Uterus (tissue), 4 donors: ENCODE results near the gene ADORA3. TPM values are rescaled to one million over a fixed set of nuclear protein-coding genes. Genes with fewer than 3 reads are reported as not detected.

ENCODE experiments used
- DNase-seq, 2 donors: peaks; one replicate each; pipeline ENCODE4 v3.0.0-alpha.2; 2019 to 2020
- H3K27ac ChIP-seq, 2 donors: fragments of 200-600 bp; sonication (generic); 1 replicate in 1 of 2; 2 replicates in 1 of 2; pipeline ENCODE4 v1.5.1; 2016 to 2018
- H3K27me3 ChIP-seq, 2 donors: fragments of 200-600 bp; sonication (generic); one replicate each; pipeline ENCODE4 v1.5.1; 2018 to 2019; ENCODE audit warnings: control low read depth in 1 of 2
- H3K36me3 ChIP-seq, 2 donors: fragments of 200-600 bp; sonication (generic); one replicate each; pipeline ENCODE4 v1.5.1; 2019; ENCODE audit warnings: control low read depth in 1 of 2
- H3K4me1 ChIP-seq, 2 donors: fragments of 200-600 bp; sonication (generic); one replicate each; pipeline ENCODE4 v1.5.1; 2018 to 2019; ENCODE audit warnings: control low read depth in 1 of 2
- H3K4me3 ChIP-seq, 2 donors: fragments of 200-600 bp; sonication (generic); 1 replicate in 1 of 2; 2 replicates in 1 of 2; pipeline ENCODE4 v1.5.1; 2018 to 2019; ENCODE audit warnings: mild to moderate bottlenecking in 1 of 2
- H3K9me3 ChIP-seq, 2 donors: fragments of 200-600 bp; sonication (generic); one replicate each; pipeline ENCODE4 v1.5.1; 2019; ENCODE audit warnings: control low read depth in 1 of 2
- POLR2A ChIP-seq, 2 donors: fragments of 450-650 bp; IDR thresholded peaks; one replicate each; pipeline ENCODE4 v1.6.1; 2016; ENCODE audit warnings: antibody characterized with exemption in 2 of 2, mild to moderate bottlenecking in 1 of 2, moderate library complexity in 1 of 2
- intact Hi-C: fragments of 100-400 bp; cut with DNase I; formaldehyde crosslinking; loops from one replicate; pipeline ENCODE4 v1.15.1; 2023; ENCODE audit warnings: low total_unique reads
- total RNA-seq, 4 donors: library from RNA; depleted of rRNA in 3 of 4; stranded (reverse); fragments of >200 nt in 3 of 4; gene quantifications; one replicate each; pipeline versions ENCODE4 v1.1.0 to v1.2.4, GENCODE V29; 2014 to 2023
- TF ChIP-seq, protein P1 (sequence below), 4 experiments: fragments of 200-600 bp in 2 of 4; fragments of 450-650 bp in 2 of 4; sonication (generic) in 2 of 4; IDR thresholded peaks; one replicate each; pipeline ENCODE4 v1.5.1; 2016 to 2019; ENCODE audit warnings: antibody characterized with exemption in 4 of 4, mild to moderate bottlenecking in 2 of 4, moderate library complexity in 1 of 4
- donor health status: DM: yes; HTN: yes; CAD: no.

ADORA3 gene
- total RNA-seq, 4 donors from 2014 or later, result 0.59 to 13.6 (median 1.7) TPM

DNA sequence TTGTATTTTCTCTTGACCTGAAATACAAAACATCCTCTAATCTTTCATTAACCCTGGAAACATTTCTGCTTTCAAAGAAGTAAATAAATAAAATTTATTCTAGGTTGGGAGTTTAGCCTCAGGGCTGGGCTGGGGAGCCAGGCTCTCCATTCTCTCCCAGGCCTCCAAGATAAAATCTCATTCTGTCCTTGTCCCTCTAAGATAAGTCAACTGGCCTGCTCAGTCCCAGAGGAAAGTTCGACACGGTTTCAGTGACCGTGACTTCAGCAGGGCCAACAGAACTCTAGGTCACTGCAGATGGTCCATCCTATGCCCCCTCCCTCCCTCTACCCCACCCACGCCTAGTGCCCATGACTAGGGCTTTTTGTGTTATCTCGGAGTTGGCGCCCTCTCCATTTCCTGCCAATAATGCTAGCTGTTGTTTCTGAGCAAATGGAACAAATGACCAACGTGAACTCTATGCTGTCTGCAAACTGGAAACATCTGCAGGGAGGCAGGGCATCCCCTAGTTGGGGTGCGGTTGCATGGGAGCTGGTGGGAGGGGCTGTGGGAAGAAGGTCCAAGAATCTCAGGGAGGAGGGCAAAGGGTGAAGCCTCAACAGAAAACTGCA is 10.1 kb upstream of the ADORA3 start:
- peak overlapping the region in 1 of 2 donors; percentile 40 for H3K27ac ChIP-seq
- H3K4me1 ChIP-seq, result peaks cover 0 to 21% of the 10 kb centered on the region in 2 donors
- TF ChIP-seq, protein P1, sequence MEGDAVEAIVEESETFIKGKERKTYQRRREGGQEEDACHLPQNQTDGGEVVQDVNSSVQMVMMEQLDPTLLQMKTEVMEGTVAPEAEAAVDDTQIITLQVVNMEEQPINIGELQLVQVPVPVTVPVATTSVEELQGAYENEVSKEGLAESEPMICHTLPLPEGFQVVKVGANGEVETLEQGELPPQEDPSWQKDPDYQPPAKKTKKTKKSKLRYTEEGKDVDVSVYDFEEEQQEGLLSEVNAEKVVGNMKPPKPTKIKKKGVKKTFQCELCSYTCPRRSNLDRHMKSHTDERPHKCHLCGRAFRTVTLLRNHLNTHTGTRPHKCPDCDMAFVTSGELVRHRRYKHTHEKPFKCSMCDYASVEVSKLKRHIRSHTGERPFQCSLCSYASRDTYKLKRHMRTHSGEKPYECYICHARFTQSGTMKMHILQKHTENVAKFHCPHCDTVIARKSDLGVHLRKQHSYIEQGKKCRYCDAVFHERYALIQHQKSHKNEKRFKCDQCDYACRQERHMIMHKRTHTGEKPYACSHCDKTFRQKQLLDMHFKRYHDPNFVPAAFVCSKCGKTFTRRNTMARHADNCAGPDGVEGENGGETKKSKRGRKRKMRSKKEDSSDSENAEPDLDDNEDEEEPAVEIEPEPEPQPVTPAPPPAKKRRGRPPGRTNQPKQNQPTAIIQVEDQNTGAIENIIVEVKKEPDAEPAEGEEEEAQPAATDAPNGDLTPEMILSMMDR (IDR thresholded peaks at IDR 0.05), result no peak
- no peak for TF ChIP-seq POLR2A (IDR thresholded peaks at IDR 0.05)
- peak in 1 of 2 donors; percentile 38 for DNase-seq
- H3K9me3 ChIP-seq, result no peaks in the 10 kb centered on the region
- no peaks in the 10 kb centered on the region for H3K36me3 ChIP-seq
- H3K4me3 ChIP-seq, result no peak overlapping the region
- intact Hi-C loops, result no loop called here
- no peaks in the 10 kb centered on the region for H3K27me3 ChIP-seq

- TF ChIP-seq, protein P1 (IDR thresholded peaks at IDR 0.05), result no peak
- TF ChIP-seq POLR2A (IDR thresholded peaks at IDR 0.05), result no peak
- H3K4me1 ChIP-seq, result peaks cover 0 to 22% of the 10 kb centered on the region in 2 donors
- no peak overlapping the region for H3K4me3 ChIP-seq
- H3K9me3 ChIP-seq, result no peaks in the 10 kb centered on the region
- intact Hi-C loops, result no loop called here
- H3K36me3 ChIP-seq, result no peaks in the 10 kb centered on the region
- H3K27me3 ChIP-seq, result no peaks in the 10 kb centered on the region
- peak overlapping the region in 1 of 2 donors; percentile 40 for H3K27ac ChIP-seq
- no peak for DNase-seq
Measured at GRCh38 chr1:111512931-111513330, 9.5 kb upstream of the ADORA3 start.

- no peak for TF ChIP-seq POLR2A (IDR thresholded peaks at IDR 0.05)
- TF ChIP-seq, protein P1 (IDR thresholded peaks at IDR 0.05), result no peak
- no peaks in the 10 kb centered on the region for H3K36me3 ChIP-seq
- no peaks in the 10 kb centered on the region for H3K9me3 ChIP-seq
- intact Hi-C loops, result no loop called here
- H3K4me1 ChIP-seq, result peaks cover 0 to 26% of the 10 kb centered on the region in 2 donors
- no peak for DNase-seq
- no peak overlapping the region for H3K4me3 ChIP-seq
- no peak overlapping the region for H3K27ac ChIP-seq
- no peaks in the 10 kb centered on the region for H3K27me3 ChIP-seq
Measured at GRCh38 chr1:111512132-111512889, 8.9 kb upstream of the ADORA3 start.

DNA sequence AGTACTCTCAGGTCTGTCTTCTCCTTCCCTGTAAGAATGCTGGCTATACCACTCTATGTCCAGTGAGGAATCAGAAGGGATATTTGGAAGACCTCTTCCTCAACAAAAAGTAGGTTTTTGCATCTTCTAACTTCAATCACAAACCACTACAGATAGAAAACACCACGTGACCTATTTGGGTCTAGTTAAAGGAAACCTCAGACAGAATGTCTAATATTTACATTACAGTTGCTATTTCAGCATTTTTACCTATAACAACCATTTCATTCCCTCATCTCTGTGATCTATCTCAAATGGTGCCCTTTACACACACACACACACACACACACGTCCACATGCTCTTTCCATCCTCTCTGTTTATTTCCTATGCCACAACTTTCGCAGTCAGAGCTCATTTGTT is 7.9 kb upstream of the ADORA3 start:
- peaks cover 0 to 29% of the 10 kb centered on the region in 2 donors for H3K4me1 ChIP-seq
- no peak for TF ChIP-seq POLR2A (IDR thresholded peaks at IDR 0.05)
- TF ChIP-seq, protein P1 (IDR thresholded peaks at IDR 0.05), result no peak
- no peak overlapping the region for H3K4me3 ChIP-seq
- H3K27me3 ChIP-seq, result no peaks in the 10 kb centered on the region
- H3K36me3 ChIP-seq, result no peaks in the 10 kb centered on the region
- peak overlapping the region; percentile 93 to 96 for H3K27ac ChIP-seq
- intact Hi-C loops, result no loop called here
- no peak for DNase-seq
- H3K9me3 ChIP-seq, result no peaks in the 10 kb centered on the region

DNA sequence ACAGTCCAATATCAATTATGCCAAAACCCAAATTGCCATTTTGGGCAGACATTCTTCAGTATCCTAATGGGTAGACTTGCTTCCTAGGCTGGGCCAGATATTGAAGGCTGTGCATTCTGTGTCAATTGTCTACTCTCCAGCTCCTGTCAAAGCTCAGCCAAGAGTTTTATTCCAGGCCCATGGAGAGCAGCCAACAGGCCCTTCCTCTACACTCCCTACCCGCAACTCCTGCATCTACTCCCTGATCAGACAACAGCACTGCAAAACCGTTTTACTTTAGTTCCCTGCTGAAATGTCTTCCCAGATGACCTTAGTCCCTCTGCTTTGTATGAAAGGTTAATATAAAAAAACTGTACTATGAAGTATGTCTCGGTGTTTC is 6.6 kb upstream of the ADORA3 start:
- H3K4me1 ChIP-seq, result peaks cover 0 to 19% of the 10 kb centered on the region in 2 donors
- DNase-seq, result peak; percentile 64 to 66
- no peak for TF ChIP-seq POLR2A (IDR thresholded peaks at IDR 0.05)
- TF ChIP-seq, protein P1 (IDR thresholded peaks at IDR 0.05), result no peak
- intact Hi-C loops, result loop anchor here (5.0 kb wide), 1 partner anchor 232 kb away; no protein-coding TSS in a partner anchor
- H3K27me3 ChIP-seq, result no peaks in the 10 kb centered on the region
- H3K27ac ChIP-seq, result peak overlapping the region; percentile 93 to 96
- H3K9me3 ChIP-seq, result no peaks in the 10 kb centered on the region
- H3K4me3 ChIP-seq, result no peak overlapping the region
- no peaks in the 10 kb centered on the region for H3K36me3 ChIP-seq
